GM21390 (cell line): ENCODE measurements around the gene PFKFB1.

Experiments used
- ATAC-seq: cut with Tn5 transposase; IDR thresholded peaks from one replicate; pipeline ENCODE4 v1.9.1; 2021; ENCODE audit not compliant: unreplicated experiment

The PFKFB1 gene

GRCh38 chrX:54926978-54927377 lies 67.0 kb downstream of the PFKFB1 start:
- ATAC-seq, result no peak

GRCh38 chrX:54923376-54923775 lies 70.6 kb downstream of the PFKFB1 start:
- no peak for ATAC-seq

GRCh38 chrX:54922547-54922946 lies 71.4 kb downstream of the PFKFB1 start:
- ATAC-seq, result no peak

- no peak for ATAC-seq
Observed at GRCh38 chrX:54921427-54922021, 72.5 kb downstream of the PFKFB1 start.

GRCh38 chrX:54920610-54921426 lies 73.2 kb downstream of the PFKFB1 start, which contains the start of gene TRO:
TSS of gene TRO (plus strand) at chrX:54920824. CDS start at chrX:54922247, 1,423 bp downstream.
- ATAC-seq, result no peak

- no peak for ATAC-seq
Observed at GRCh38 chrX:54909941-54910340, 84.0 kb downstream of the PFKFB1 start.

GRCh38 chrX:54894159-54894558 lies 99.8 kb downstream of the PFKFB1 start:
- no peak for ATAC-seq

GRCh38 chrX:54891573-54891972 lies 102.4 kb downstream of the PFKFB1 start:
- no peak for ATAC-seq

GRCh38 chrX:54885740-54886139 lies 108.2 kb downstream of the PFKFB1 start:
- no peak for ATAC-seq
